ENCODE results near the gene ITSN1.

GRCh38 chr21:33938381-33938780 is 296.1 kb downstream of the ITSN1 start:
- TF ChIP-seq CTCF (IDR thresholded peaks at IDR 0.05) (no peak), POLR2A (IDR thresholded peaks at IDR 0.05) (no peak), POLR2AphosphoS5 (IDR thresholded peaks at IDR 0.05) (no peak)
